Measurements from ENCODE around the gene MSI2.

MSI2 gene

DNA sequence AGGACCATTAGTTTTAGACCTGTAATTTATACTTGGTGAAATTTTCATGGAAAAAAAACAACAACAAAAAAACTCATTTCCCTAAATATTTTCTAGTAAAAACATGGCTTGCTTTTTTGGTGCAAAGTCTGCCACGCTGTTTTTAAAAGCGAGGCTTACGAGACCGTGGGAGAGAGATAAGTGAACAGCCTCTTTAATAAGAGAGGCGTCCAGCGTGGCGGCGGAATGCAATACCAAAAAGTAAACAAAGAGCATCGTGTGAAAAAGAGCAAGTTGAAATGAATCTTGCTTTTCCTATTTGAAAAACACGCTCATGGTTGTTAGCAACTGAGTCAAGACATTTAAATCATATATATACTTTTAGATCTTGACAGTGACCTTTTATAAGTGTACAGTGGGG is 10.5 kb upstream of the MSI2 start:
- DNase-seq (ENCODE audit: low read depth): peak; percentile 19
- TF ChIP-seq, protein P1, sequence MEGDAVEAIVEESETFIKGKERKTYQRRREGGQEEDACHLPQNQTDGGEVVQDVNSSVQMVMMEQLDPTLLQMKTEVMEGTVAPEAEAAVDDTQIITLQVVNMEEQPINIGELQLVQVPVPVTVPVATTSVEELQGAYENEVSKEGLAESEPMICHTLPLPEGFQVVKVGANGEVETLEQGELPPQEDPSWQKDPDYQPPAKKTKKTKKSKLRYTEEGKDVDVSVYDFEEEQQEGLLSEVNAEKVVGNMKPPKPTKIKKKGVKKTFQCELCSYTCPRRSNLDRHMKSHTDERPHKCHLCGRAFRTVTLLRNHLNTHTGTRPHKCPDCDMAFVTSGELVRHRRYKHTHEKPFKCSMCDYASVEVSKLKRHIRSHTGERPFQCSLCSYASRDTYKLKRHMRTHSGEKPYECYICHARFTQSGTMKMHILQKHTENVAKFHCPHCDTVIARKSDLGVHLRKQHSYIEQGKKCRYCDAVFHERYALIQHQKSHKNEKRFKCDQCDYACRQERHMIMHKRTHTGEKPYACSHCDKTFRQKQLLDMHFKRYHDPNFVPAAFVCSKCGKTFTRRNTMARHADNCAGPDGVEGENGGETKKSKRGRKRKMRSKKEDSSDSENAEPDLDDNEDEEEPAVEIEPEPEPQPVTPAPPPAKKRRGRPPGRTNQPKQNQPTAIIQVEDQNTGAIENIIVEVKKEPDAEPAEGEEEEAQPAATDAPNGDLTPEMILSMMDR (conservative IDR thresholded peaks at IDR 0.05; ENCODE audit: low read depth, low read length): no peak
- no peak overlapping the region for H3K4me3 ChIP-seq (ENCODE audit: low read depth, low read length)

DNA sequence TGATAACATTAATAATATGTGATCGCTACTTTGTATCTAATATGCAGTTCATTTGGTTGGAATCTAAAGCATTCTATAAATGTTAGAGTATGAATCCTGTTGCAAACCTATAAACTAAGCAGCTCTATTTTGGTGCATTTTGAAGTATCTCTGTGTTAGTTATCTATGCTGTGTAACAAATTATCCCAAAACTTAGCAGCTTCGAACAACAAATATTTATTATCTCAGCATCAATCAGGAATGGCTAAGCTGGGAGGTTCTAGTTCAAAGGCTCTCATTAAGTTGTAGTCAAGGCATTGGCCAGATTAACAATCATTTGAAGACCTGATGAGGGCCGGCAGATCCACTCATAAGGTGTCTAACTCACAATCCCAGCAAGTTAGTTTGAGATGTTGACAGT is 10.1 kb upstream of the MSI2 start:
- no peak overlapping the region for H3K4me3 ChIP-seq (ENCODE audit: low read depth, low read length)
- TF ChIP-seq, protein P1 (conservative IDR thresholded peaks at IDR 0.05; ENCODE audit: low read depth, low read length): no peak

GRCh38 chr17:57247261-57247660 is 9.1 kb upstream of the MSI2 start:
- TF ChIP-seq, protein P1 (conservative IDR thresholded peaks at IDR 0.05; ENCODE audit: low read depth, low read length): no peak
- H3K4me3 ChIP-seq (ENCODE audit: low read depth, low read length): no peak overlapping the region
- DNase-seq (ENCODE audit: low read depth): no peak

More for the DNA sequence above, 10.1 kb upstream of the MSI2 start:
- DNase-seq (ENCODE audit: low read depth): no peak

DNA sequence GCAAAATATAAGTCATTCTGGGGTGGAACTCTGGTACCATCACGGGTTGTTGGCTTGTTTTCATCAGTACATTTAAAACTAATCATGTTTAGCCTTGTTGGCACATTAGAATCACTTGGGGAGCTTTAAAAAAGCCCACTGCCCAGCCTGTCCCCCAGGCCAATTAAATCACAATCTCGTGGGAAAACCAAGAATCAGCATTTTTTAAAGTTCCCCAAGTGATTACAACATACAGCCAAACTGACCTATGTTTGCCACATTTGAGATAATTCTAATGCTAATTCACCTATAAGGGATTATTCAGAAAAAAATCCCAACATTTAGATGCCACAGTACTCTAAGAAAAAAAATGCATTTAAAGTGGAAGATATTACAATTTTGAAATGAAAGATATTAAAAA is 8.4 kb upstream of the MSI2 start:
- TF ChIP-seq, protein P1 (conservative IDR thresholded peaks at IDR 0.05; ENCODE audit: low read depth, low read length): no peak
- no peak for DNase-seq (ENCODE audit: low read depth)
- no peak overlapping the region for H3K4me3 ChIP-seq (ENCODE audit: low read depth, low read length)

DNA sequence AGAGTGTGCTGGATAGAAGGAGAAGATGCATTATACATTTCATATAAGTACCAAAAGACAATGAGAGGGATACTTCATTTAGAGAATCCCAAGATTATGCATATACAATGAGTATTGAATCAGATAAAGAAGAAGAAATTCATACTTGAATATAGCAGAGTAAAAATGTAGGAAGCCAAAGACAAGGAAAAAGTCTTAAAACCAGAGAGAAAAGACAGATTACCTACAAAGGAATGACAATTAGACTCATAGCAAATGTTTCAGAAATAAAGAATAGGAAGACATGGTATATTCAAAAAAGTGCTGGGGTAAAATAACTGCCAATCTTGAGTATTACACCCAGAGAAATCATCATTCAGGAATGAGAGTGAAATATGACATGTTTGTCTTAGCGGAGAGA is 6.8 kb upstream of the MSI2 start:
- no peak overlapping the region for H3K4me3 ChIP-seq (ENCODE audit: low read depth, low read length)
- no peak for DNase-seq (ENCODE audit: low read depth)
- TF ChIP-seq, protein P1 (conservative IDR thresholded peaks at IDR 0.05; ENCODE audit: low read depth, low read length): no peak

DNA sequence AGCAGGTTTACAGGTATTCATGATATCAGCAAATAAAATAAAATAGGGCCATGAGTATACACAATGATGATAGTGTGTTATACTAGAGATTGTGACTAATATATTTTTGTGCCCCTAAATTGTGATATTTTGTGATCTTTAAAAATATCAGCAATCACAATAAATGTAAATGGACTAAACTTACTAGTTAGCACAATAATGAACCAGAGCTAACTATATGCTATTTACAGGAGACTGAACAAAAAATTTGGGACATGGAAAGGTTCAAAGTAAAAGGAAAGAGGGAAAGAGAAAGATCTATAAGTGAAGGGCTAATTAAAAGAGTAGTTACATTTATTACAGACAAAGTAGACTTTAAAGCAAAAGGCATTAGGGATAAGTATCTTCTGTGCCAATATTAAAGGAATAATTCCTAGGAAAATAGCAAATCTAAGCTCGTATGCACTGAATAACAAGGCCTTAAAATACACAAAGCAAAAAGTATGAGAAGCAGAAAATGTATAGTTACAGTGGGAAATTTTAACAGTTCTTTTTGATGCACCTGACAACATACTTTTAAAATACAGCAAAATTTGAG is 5.0 kb upstream of the MSI2 start:
- TF ChIP-seq, protein P1 (conservative IDR thresholded peaks at IDR 0.05; ENCODE audit: low read depth, low read length): no peak
- no peak overlapping the region for H3K4me3 ChIP-seq (ENCODE audit: low read depth, low read length)
- DNase-seq (ENCODE audit: low read depth): no peak

GRCh38 chr17:57253362-57254065 is 2.8 kb upstream of the MSI2 start:
- H3K4me3 ChIP-seq (ENCODE audit: low read depth, low read length): no peak overlapping the region
- TF ChIP-seq, protein P1 (conservative IDR thresholded peaks at IDR 0.05; ENCODE audit: low read depth, low read length): no peak
- no peak for DNase-seq (ENCODE audit: low read depth)

All from choroid plexus epithelial cell (primary cell).